Fibroblast of skin of right biceps (primary cell): ENCODE data around the gene PLCH2.

Experiments used
- DNase-seq: peaks from one replicate; pipeline ENCODE4 v3.0.0-alpha.2; 2013

The PLCH2 gene

GRCh38 chr1:2479186-2479585, 3.1 kb downstream of the PLCH2 start:
- no peak for DNase-seq

DNA sequence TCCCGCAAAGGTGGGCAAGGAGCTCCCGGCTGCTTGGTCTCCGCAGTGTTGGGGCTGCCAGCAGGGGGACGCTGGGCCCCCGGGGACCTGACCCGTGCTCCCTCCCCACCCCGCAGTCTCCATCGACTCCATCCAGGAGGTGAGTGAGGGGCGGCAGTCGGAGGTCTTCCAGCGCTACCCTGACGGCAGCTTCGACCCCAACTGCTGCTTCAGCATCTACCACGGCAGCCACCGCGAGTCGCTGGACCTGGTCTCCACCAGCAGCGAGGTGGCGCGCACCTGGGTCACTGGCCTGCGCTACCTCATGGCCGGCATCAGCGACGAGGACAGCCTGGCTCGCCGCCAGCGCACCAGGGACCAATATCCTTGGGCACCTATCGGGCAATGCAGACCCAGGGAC, 3.5 kb downstream of the PLCH2 start:
- DNase-seq = no peak

- no peak for DNase-seq
These were observed 4.3 kb downstream of the PLCH2 start for GRCh38 chr1:2480236-2480985.

DNA sequence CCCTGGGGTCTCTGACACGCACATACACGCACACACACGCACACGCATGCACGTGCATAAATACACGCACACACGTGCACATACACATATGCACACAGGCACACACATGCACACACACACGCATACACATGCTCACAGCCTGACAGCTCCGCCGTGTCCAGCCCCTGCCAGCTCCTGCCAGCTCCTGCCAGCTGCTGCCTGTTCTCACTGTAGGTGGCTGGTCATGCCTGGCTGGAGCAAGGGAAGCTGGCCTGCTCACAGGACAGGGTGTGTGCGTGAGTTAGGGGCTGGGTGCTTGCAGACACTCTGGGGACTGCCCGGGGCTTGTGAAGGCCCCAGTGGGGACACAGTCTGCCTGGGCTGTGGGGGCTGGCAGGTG, 4.9 kb downstream of the PLCH2 start:
- DNase-seq = no peak

DNA sequence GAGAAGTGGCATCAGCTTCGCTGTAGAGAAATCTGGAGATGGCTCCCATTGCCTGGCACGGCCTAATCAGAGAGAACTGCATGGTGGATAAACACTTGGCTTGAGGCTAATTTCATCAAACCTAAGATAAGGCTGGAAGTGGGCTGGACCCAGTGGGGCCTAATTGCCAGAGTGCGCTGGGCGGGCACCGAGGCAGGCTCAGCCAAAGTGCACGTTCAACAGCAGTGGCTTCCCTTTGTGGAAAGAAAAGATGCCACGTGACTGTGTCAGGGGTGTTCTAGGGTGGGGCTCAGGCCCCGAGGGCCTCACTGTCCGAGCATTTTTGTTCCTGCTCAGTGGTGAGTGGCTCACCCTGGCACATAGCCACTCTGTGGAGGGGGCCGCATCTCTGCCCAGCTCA, 5.8 kb downstream of the PLCH2 start:
- DNase-seq = no peak

GRCh38 chr1:2482588-2482987, 6.5 kb downstream of the PLCH2 start:
- DNase-seq = no peak

GRCh38 chr1:2483026-2483425, 6.9 kb downstream of the PLCH2 start:
- DNase-seq = no peak

DNA sequence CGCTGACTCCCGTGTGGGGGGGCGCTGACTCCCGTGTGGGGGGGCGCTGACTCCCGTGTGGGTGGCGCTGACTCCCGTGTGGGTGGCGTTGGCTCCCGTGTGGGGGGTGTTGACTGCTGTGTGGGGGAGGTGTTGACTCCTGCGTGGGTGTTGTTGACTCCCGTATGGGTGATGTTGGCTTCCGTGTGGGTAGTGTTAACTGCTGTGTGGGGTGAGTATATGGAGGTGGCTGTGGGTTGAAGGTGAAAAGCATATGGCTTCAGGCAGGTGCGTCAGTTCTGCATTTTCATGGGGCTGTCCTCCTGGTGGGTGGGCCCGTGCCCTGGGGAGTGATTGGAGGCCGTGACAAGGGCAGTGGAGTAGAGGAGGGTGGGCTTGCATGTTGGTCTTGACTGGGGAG, 7.9 kb downstream of the PLCH2 start:
- DNase-seq = no peak

DNA sequence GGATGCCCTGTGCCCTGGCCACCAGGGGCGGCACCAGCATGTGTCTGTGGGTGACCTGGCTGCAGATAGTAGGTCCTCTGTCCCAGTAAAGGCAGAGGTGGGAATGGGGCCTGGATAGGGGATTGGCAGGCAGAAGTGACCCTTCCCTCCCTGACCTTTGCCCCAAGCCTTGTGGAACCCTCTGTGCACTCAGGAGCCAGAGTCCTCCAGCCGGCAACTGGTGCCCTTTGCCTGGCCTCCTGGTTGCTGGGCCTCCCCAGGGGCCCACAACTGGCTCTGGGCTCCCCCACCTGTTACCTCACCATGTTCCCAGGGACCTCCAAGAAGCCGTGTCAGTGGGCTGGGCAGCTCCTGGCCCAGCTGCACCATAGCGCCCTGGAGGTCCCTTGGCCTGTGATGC, 10.0 kb downstream of the PLCH2 start:
- DNase-seq = no peak

GRCh38 chr1:2486558-2486957, 10.5 kb downstream of the PLCH2 start:
- DNase-seq = no peak

DNA sequence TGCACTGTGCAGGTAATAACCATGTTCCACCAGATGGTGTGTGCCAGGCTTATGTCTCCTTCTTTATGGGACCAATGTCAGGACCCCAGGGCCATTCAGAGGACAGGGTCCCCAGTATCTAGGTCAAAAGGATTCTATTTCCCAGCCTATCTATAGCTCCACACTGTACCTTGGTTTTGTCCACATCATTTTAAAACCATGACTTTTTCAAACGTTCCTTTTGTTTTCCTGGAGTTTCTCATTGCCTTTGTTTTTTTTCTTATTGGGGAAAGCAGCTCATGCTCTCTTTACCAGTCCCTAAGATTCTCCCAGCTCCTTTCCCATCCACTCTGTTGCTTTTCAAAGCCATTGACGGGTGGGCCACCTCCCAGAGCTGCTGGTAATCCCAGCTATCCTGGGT, 12.6 kb downstream of the PLCH2 start:
- no peak for DNase-seq

- DNase-seq = no peak
These were observed 13.5 kb downstream of the PLCH2 start for GRCh38 chr1:2489615-2490014.

DNA sequence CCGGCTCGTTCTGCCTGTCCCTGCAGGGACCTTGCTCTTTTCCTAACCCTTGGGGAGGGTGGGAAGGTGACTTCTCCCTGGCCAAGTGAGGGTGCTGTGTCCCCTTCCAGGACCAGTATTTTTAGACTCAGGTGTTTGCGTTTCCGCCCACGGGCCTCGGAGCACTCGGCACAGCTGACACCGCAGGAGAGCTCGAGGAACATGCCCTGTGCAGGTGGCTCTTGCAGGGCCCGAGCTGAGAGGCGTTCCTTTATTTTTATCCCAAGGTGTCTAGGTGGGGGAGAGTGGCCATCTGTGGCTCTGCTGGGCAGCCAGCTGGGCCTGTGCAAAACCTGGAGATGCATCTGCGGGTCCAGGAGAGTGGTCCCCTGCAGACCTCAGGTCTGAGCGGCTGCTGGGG, 16.0 kb downstream of the PLCH2 start:
- no peak for DNase-seq

- no peak for DNase-seq
These were observed 17.1 kb downstream of the PLCH2 start for GRCh38 chr1:2493218-2493617.

GRCh38 chr1:2493691-2494322, 17.7 kb downstream of the PLCH2 start:
- DNase-seq = no peak

- DNase-seq = peak; percentile 31
These were observed 18.2 kb downstream of the PLCH2 start for GRCh38 chr1:2494323-2494693.

DNA sequence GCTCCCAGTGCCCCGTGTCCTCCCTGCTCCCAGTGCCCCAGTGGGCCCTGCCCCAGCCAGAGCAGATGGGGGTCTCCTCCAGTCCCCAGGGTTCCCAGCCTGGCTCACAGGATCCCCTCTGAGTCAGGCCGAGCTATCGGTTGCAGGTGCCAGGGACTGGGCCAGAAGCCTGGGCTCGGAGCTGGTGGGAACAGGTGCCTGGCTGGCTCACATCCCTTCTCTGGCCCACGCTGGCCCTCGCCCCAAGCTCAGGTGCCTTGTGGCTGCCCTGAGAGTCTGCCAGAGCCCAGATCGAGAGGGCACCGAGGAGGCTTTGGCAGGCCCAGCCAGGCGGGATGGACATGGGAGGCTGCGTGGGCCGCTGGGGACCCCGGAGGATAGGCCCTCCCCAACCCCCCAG, 18.9 kb downstream of the PLCH2 start:
- DNase-seq = no peak

DNA sequence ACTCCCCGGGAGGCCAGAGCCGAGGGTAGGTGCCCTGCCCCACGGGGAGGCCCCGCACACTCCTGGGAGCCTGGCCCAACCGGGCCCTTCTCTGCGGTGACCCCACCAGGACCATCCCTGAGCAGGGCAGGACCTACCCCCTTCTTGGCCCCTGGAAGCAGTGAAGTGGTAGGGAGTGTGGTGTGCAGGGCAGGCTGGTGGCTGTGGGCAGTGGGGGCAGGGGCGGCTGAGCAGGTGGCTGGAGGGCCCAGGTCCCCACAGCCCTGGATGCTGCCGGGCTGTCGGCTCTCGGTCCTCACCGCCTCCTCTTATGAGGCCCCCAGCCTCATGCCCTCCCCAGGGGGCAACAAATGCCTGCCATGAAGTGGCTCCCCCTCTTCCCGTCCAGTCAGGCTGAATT, 19.5 kb downstream of the PLCH2 start:
- no peak for DNase-seq

GRCh38 chr1:2496087-2496622, 20.1 kb downstream of the PLCH2 start:
- no peak for DNase-seq

DNA sequence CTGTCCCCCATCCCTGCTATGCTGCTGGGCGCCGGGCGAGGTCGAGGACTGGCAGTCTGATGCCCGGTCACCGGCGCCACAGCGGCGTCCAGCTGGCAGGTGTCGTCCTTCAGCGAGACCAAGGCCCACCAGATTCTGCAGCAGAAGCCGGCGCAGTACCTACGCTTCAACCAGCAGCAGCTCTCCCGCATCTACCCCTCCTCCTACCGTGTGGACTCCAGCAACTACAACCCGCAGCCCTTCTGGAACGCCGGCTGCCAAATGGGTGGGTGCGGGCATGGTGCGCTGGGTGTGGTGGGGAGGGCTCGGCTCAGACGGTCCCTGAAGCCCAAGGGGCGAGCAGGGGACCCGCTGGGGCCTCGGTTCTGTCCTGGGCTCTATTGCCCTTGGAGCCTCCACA, 20.7 kb downstream of the PLCH2 start:
- DNase-seq = no peak

DNA sequence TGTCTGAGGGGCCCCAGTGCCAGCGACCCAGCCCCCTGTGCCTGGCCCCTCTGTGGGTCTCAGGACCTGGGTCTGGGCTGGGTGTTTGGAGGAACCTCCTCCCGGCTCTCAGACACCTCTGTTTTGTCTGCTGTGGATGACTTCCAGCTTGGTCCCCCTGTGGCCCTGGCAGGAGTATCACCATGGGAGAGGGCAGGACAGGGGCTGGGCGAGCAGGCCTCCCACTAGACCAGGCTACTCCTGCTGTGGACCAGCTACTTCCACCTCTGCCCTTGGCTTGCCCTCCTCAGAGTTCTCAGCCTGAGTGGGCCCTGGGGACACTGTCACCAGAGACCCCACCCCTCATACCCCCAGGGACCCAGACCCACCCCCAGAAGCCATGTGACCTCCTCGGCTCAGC, 21.8 kb downstream of the PLCH2 start:
- DNase-seq = no peak

DNA sequence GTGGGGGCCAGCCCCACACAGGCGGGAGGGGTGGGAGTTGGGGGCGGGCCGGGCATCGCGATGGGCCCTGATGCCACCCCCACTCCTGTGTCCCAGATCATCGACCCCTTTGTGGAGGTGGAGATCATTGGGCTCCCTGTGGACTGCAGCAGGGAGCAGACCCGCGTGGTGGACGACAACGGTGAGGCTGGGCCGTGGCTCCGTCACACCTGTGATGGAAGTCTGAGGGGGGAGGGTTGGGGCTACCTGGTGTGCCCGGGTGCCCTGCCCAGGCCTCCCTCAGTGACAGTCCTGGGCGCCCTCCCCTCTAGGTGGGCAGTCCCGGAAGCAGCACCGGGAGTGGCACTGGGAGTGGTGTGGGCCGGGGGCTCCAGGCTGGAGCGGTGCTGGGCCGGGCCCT, 22.6 kb downstream of the PLCH2 start:
- no peak for DNase-seq

- DNase-seq = no peak
These were observed 23.2 kb downstream of the PLCH2 start for GRCh38 chr1:2499260-2499659.

DNA sequence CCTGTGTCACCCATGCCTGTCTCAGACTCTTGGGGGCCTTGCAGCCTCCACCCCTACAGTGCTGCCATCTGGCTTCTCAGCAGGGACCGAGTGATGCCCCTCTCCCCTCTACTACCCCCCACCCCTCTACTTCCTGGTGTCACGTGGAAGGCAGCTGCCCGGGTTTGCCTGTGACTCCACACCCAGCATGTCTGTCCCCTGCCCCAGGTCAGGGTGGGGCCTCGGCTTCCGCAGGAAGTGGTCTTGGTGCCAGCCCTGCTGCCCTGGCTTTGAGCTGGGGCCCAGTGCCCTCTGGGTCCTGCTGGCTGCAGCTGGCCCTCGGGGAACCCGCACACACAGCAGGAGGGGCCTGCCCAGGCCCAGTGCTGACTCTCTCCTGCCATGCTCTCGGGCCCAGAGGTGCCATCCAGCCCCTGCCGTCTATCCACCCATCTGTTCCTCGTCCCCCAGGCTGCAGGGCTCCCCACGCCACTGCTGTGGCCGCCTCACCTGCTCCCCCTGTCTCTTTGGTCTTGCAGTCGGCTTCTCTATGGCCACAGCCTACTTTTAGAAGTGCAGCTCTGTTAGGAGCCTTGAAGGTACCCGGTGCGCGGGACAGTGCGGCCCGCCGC, 24.0 kb downstream of the PLCH2 start:
- DNase-seq = no peak
